Measurements from ENCODE around the gene CUEDC2.

DNA sequence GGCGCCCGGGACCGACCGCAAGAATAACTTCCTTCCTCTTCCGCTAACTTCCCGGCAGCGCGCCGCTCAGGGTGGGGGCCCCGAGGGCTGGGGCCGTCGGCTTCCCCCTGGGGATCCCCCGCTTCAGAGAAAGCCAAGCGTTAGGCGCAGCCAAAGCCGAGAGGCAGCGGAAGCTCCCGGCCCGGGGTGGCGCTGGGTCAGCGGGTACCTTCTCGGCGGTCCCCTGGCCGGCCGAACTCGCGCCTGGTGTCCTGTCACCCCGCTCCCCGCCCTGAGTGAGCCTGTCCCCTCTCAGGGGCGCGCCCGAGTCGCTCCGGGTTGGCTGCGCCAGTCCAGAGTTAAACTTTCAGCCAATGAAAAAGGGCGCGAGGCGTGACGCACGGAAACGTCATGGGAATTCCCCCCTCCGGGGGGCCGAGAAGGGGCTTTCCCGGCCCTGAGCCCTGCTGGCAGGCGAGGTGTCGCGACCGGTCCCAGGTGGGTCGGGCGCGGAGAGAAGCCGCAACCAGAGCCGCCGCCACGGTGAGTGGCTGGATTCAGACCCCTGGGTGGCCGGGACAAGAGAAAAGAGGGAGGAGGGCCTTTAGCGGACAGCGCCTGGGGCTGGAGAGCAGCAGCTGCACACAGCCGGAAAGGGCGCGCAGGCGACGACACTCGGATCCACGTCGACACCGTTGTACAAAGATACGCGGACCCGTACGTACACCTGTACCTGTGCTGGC, 38.1 kb downstream of the CUEDC2 start:
- TF ChIP-seq, protein P1, sequence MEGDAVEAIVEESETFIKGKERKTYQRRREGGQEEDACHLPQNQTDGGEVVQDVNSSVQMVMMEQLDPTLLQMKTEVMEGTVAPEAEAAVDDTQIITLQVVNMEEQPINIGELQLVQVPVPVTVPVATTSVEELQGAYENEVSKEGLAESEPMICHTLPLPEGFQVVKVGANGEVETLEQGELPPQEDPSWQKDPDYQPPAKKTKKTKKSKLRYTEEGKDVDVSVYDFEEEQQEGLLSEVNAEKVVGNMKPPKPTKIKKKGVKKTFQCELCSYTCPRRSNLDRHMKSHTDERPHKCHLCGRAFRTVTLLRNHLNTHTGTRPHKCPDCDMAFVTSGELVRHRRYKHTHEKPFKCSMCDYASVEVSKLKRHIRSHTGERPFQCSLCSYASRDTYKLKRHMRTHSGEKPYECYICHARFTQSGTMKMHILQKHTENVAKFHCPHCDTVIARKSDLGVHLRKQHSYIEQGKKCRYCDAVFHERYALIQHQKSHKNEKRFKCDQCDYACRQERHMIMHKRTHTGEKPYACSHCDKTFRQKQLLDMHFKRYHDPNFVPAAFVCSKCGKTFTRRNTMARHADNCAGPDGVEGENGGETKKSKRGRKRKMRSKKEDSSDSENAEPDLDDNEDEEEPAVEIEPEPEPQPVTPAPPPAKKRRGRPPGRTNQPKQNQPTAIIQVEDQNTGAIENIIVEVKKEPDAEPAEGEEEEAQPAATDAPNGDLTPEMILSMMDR (conservative IDR thresholded peaks at IDR 0.05 in 1 of 2, IDR thresholded peaks at IDR 0.05 in 1 of 2; ENCODE audit: extremely low read depth in 1 of 2, insufficient read depth in 1 of 2, low read depth in 1 of 2, low read length in 2 of 2) = no peak
- no peak for TF ChIP-seq EZH2 (IDR thresholded peaks at IDR 0.05; ENCODE audit: borderline replicate concordance, low read length)

All from mammary epithelial cell (primary cell).